HEK293 (cell line): ENCODE measurements around the gene ZNF23.

Experiments
- CTCF ChIA-PET: fragments of 350-600 bp; formaldehyde crosslinking; extraction: SDS; loops from one replicate; lab custom pipeline; 2021; ENCODE audit warnings: antibody characterized with exemption; lab: Yijun Ruan, JAX
- POLR2A ChIA-PET: fragments of 300-600 bp; formaldehyde crosslinking; extraction: SDS; loops from one replicate; lab custom pipeline; 2020; ENCODE audit warnings: antibody characterized with exemption, inconsistent platforms; lab: Yijun Ruan, JAX
- H3K27ac ChIP-seq: fragments of 200-500 bp; sonication (Bioruptor generic); 2 replicates; pipeline ENCODE4 v1.5.1; 2014; ENCODE audit warnings: low read depth, low read length, control low read depth, inconsistent platforms; ENCODE audit errors: extremely low read depth
- H3K36me3 ChIP-seq, 2 experiments: fragments of 200-500 bp in 1 of 2; sonication (Bioruptor generic) in 1 of 2; 1 replicate in 1 of 2; 2 replicates in 1 of 2; pipeline ENCODE4 v1.5.1; 2014 to 2017; ENCODE audit warnings: inconsistent platforms in 2 of 2, low read length in 2 of 2; ENCODE audit not compliant: control insufficient read depth in 2 of 2, insufficient read depth in 1 of 2
- H3K4me1 ChIP-seq: fragments of 200-500 bp; sonication (Bioruptor generic); 2 replicates; pipeline ENCODE4 v1.5.1; 2014; ENCODE audit warnings: mild to moderate bottlenecking, low read length, inconsistent platforms; ENCODE audit not compliant: control insufficient read depth, insufficient read depth
- H3K4me3 ChIP-seq: 2 replicates; pipeline ENCODE4 v1.5.1; 2011; ENCODE audit warnings: low read depth, mild to moderate bottlenecking, control low read depth, low read length, moderate library complexity
- H3K9me3 ChIP-seq: fragments of 200-500 bp; sonication (Bioruptor generic); 2 replicates; pipeline ENCODE4 v1.5.1; 2014; ENCODE audit warnings: low read depth, low read length, inconsistent platforms; ENCODE audit not compliant: control insufficient read depth, insufficient read depth
- BCL11A ChIP-seq: fragments of 450-650 bp; formaldehyde crosslinking; IDR thresholded peaks from 2 replicates; pipeline ENCODE4 v1.5.1; 2016; ENCODE audit warnings: low read depth, missing biosample characterization, missing genetic modification characterization
- BCL11B ChIP-seq: fragments of 450-650 bp; formaldehyde crosslinking; IDR thresholded peaks from 2 replicates; pipeline ENCODE4 v1.5.1; 2016; ENCODE audit warnings: low read depth, missing biosample characterization, missing genetic modification characterization
- HOXD13 ChIP-seq: sonication (generic); formaldehyde crosslinking; IDR thresholded peaks from 2 replicates; pipeline ENCODE4 v1.8.0; 2022; ENCODE audit warnings: missing genetic modification reagents, borderline replicate concordance
- IKZF3 ChIP-seq: fragments of 450-650 bp; IDR thresholded peaks from 2 replicates; pipeline ENCODE4 v1.5.0; 2018; ENCODE audit warnings: missing biosample characterization, mild to moderate bottlenecking, missing genetic modification characterization, moderate library complexity
- MYNN ChIP-seq: fragments of 450-650 bp; formaldehyde crosslinking; IDR thresholded peaks from 2 replicates; pipeline ENCODE4 v1.5.1; 2016; ENCODE audit warnings: missing biosample characterization, missing genetic modification characterization, borderline replicate concordance
- SCRT1 ChIP-seq: fragments of 450-650 bp; formaldehyde crosslinking; IDR thresholded peaks from 2 replicates; pipeline ENCODE4 v1.5.1; 2016; ENCODE audit warnings: missing biosample characterization, missing genetic modification characterization, borderline replicate concordance
- SETDB1 ChIP-seq: IDR thresholded peaks from one replicate; pipeline ENCODE4 v1.6.1; 2017; ENCODE audit warnings: mild to moderate bottlenecking, low read length, moderate library complexity, mixed read lengths; ENCODE audit not compliant: insufficient read length
- SP3 ChIP-seq: fragments of 450-650 bp; formaldehyde crosslinking; IDR thresholded peaks from 2 replicates; pipeline ENCODE4 v1.5.1; 2016; ENCODE audit warnings: missing biosample characterization, missing genetic modification characterization
- ZBTB1 ChIP-seq: fragments of 450-650 bp; formaldehyde crosslinking; IDR thresholded peaks from 2 replicates; pipeline ENCODE4 v1.5.1; 2016; ENCODE audit warnings: missing biosample characterization, missing genetic modification characterization
- ZBTB7A ChIP-seq: fragments of 450-650 bp; formaldehyde crosslinking; IDR thresholded peaks from 2 replicates; pipeline ENCODE4 v1.5.1; 2016; ENCODE audit warnings: low read depth, missing biosample characterization, missing genetic modification characterization
- ZBTB8A ChIP-seq: fragments of 450-650 bp; formaldehyde crosslinking; IDR thresholded peaks from 2 replicates; pipeline ENCODE4 v1.5.1; 2016; ENCODE audit warnings: missing biosample characterization, missing genetic modification characterization
- ZFHX2 ChIP-seq: fragments of 450-650 bp; formaldehyde crosslinking; conservative IDR thresholded peaks from 2 replicates; pipeline ENCODE4 v1.5.1; 2016; ENCODE audit warnings: missing biosample characterization, missing genetic modification characterization
- ZNF112 ChIP-seq: fragments of 450-650 bp; formaldehyde crosslinking; IDR thresholded peaks from 2 replicates; pipeline ENCODE4 v1.5.0; 2017; ENCODE audit warnings: missing biosample characterization, missing genetic modification characterization
- ZNF121 ChIP-seq: fragments of 450-650 bp; formaldehyde crosslinking; IDR thresholded peaks from 2 replicates; pipeline ENCODE4 v1.5.1; 2016; ENCODE audit warnings: missing biosample characterization, missing genetic modification characterization
- ZNF184 ChIP-seq: fragments of 450-650 bp; IDR thresholded peaks from 2 replicates; pipeline ENCODE4 v1.5.1; 2018; ENCODE audit warnings: missing biosample characterization, mild to moderate bottlenecking, missing genetic modification characterization
- ZNF416 ChIP-seq: fragments of 450-650 bp; formaldehyde crosslinking; IDR thresholded peaks from 2 replicates; pipeline ENCODE4 v1.5.1; 2016; ENCODE audit warnings: missing biosample characterization, missing genetic modification characterization
- ZNF426 ChIP-seq: fragments of 450-650 bp; formaldehyde crosslinking; IDR thresholded peaks from 2 replicates; pipeline ENCODE4 v1.5.1; 2017; ENCODE audit warnings: missing biosample characterization, missing genetic modification characterization, mild to moderate bottlenecking, inconsistent platforms, moderate library complexity
- ZNF510 ChIP-seq: fragments of 450-650 bp; formaldehyde crosslinking; IDR thresholded peaks from 2 replicates; pipeline ENCODE4 v1.5.1; 2018; ENCODE audit warnings: mild to moderate bottlenecking, missing genetic modification characterization, missing biosample characterization; ENCODE audit not compliant: insufficient replicate concordance
- ZNF560 ChIP-seq: fragments of 450-650 bp; formaldehyde crosslinking; IDR thresholded peaks from 2 replicates; pipeline ENCODE4 v1.5.1; 2017; ENCODE audit warnings: missing biosample characterization, missing genetic modification characterization, borderline replicate concordance
- ZNF776 ChIP-seq: fragments of 450-650 bp; formaldehyde crosslinking; IDR thresholded peaks from 2 replicates; pipeline ENCODE4 v1.5.0; 2017; ENCODE audit warnings: missing biosample characterization, missing genetic modification characterization, borderline replicate concordance
- ZNF830 ChIP-seq: fragments of 450-650 bp; IDR thresholded peaks from 2 replicates; pipeline ENCODE4 v1.5.0; 2018; ENCODE audit warnings: missing biosample characterization, missing genetic modification characterization, low read depth, mild to moderate bottlenecking, moderate library complexity
- TF ChIP-seq, protein P1 (sequence below): fragments of 450-650 bp; formaldehyde crosslinking; IDR thresholded peaks from 2 replicates; pipeline ENCODE4 v1.5.0; 2017; ENCODE audit warnings: missing biosample characterization, missing genetic modification characterization, borderline replicate concordance
- TF ChIP-seq, protein P2 (sequence below): fragments of 450-650 bp; formaldehyde crosslinking; IDR thresholded peaks from 2 replicates; pipeline ENCODE4 v1.5.1; 2016; ENCODE audit warnings: missing biosample characterization, missing genetic modification characterization
- TF ChIP-seq, protein P3 (sequence below): fragments of 450-650 bp; formaldehyde crosslinking; IDR thresholded peaks from 2 replicates; pipeline ENCODE4 v1.5.1; 2016; ENCODE audit warnings: missing biosample characterization, missing genetic modification characterization, borderline replicate concordance
- TF ChIP-seq, protein P4 (sequence below): fragments of 450-650 bp; formaldehyde crosslinking; IDR thresholded peaks from 2 replicates; pipeline ENCODE4 v1.5.1; 2017; ENCODE audit warnings: missing biosample characterization, missing genetic modification characterization
- TF ChIP-seq, protein P5 (sequence below): fragments of 450-650 bp; formaldehyde crosslinking; optimal IDR thresholded peaks from 2 replicates; pipeline ENCODE3; 2016; ENCODE audit warnings: missing biosample characterization, mild to moderate bottlenecking, missing genetic modification characterization

ZNF23 gene

DNA sequence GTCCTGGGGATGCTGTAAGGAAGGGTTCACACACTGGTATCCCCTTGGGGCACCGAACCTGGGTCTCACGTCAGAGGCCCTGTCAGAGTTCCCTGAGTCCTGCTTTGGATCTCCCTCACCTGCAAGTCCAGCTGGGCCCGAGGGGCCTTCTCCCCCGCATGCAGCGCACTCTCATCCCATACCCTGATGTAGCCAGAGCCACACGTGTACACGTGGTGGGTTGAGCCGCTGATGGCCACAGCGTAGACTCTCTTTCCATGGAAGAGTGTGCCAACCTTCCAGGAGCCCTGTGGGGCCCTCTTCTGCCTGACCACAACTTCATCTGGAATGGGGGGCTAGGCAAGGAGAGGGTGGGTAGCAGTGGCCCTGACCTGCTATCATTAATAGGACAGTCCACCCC, 30.1 kb downstream of the ZNF23 start:
- TF ChIP-seq, protein P1, sequence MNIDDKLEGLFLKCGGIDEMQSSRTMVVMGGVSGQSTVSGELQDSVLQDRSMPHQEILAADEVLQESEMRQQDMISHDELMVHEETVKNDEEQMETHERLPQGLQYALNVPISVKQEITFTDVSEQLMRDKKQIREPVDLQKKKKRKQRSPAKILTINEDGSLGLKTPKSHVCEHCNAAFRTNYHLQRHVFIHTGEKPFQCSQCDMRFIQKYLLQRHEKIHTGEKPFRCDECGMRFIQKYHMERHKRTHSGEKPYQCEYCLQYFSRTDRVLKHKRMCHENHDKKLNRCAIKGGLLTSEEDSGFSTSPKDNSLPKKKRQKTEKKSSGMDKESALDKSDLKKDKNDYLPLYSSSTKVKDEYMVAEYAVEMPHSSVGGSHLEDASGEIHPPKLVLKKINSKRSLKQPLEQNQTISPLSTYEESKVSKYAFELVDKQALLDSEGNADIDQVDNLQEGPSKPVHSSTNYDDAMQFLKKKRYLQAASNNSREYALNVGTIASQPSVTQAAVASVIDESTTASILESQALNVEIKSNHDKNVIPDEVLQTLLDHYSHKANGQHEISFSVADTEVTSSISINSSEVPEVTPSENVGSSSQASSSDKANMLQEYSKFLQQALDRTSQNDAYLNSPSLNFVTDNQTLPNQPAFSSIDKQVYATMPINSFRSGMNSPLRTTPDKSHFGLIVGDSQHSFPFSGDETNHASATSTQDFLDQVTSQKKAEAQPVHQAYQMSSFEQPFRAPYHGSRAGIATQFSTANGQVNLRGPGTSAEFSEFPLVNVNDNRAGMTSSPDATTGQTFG (tag by site-specific recombination), result no peak
- TF ChIP-seq ZBTB1 (no peak), SCRT1 (tag by site-specific recombination) (no peak), BCL11A (tag by site-specific recombination) (no peak), ZNF426 (tag by site-specific recombination) (no peak), MYNN (tag by site-specific recombination) (no peak), ZNF184 (tag by site-specific recombination) (no peak), ZNF776 (tag by site-specific recombination) (no peak), ZNF510 (no peak), ZFHX2 (tag by site-specific recombination) (no peak), IKZF3 (tag by site-specific recombination) (no peak), ZNF112 (no peak), ZNF121 (tag by site-specific recombination) (no peak), SETDB1 (no peak), ZBTB8A (tag by site-specific recombination) (no peak), HOXD13 (CRISPR knock-in tag) (no peak)
- TF ChIP-seq, protein P2, sequence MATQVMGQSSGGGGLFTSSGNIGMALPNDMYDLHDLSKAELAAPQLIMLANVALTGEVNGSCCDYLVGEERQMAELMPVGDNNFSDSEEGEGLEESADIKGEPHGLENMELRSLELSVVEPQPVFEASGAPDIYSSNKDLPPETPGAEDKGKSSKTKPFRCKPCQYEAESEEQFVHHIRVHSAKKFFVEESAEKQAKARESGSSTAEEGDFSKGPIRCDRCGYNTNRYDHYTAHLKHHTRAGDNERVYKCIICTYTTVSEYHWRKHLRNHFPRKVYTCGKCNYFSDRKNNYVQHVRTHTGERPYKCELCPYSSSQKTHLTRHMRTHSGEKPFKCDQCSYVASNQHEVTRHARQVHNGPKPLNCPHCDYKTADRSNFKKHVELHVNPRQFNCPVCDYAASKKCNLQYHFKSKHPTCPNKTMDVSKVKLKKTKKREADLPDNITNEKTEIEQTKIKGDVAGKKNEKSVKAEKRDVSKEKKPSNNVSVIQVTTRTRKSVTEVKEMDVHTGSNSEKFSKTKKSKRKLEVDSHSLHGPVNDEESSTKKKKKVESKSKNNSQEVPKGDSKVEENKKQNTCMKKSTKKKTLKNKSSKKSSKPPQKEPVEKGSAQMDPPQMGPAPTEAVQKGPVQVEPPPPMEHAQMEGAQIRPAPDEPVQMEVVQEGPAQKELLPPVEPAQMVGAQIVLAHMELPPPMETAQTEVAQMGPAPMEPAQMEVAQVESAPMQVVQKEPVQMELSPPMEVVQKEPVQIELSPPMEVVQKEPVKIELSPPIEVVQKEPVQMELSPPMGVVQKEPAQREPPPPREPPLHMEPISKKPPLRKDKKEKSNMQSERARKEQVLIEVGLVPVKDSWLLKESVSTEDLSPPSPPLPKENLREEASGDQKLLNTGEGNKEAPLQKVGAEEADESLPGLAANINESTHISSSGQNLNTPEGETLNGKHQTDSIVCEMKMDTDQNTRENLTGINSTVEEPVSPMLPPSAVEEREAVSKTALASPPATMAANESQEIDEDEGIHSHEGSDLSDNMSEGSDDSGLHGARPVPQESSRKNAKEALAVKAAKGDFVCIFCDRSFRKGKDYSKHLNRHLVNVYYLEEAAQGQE (tag by site-specific recombination), result no peak
- TF ChIP-seq, protein P3, sequence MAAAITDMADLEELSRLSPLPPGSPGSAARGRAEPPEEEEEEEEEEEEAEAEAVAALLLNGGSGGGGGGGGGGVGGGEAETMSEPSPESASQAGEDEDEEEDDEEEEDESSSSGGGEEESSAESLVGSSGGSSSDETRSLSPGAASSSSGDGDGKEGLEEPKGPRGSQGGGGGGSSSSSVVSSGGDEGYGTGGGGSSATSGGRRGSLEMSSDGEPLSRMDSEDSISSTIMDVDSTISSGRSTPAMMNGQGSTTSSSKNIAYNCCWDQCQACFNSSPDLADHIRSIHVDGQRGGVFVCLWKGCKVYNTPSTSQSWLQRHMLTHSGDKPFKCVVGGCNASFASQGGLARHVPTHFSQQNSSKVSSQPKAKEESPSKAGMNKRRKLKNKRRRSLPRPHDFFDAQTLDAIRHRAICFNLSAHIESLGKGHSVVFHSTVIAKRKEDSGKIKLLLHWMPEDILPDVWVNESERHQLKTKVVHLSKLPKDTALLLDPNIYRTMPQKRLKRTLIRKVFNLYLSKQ (tag by site-specific recombination), result no peak
- H3K36me3 ChIP-seq, result no peaks in the 10 kb centered on the region
- CTCF ChIA-PET, result interaction anchor here (1.2 kb wide), 1 partner anchor 19 kb away, joined by 4 read pairs; no protein-coding TSS in a partner anchor
- no peaks in the 10 kb centered on the region for H3K9me3 ChIP-seq
- POLR2A ChIA-PET, result no interaction called here
- H3K4me1 ChIP-seq, result no peaks in the 10 kb centered on the region
- H3K4me3 ChIP-seq, result no peak overlapping the region
- H3K27ac ChIP-seq, result no peak overlapping the region

DNA sequence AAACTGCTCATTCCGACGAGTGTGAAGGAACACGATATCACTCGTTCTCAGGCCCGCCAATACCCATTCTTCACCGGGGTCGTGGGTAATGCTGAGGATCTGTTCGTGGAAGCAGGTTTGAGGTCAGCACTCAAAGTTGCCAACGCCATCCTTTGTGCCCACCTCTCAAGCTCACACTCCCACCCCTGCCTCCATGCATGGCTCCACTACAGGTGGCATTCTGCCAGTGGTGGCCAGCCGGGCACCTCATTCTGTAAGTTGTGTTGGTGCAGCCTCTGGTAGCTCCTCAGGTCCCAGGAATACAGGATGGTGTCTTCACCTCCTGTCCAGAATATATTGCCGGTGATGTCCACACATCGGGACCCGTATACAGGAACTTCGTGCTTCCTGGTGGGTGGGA, 30.9 kb downstream of the ZNF23 start:
- no peaks in the 10 kb centered on the region for H3K36me3 ChIP-seq
- H3K4me1 ChIP-seq, result no peaks in the 10 kb centered on the region
- no peaks in the 10 kb centered on the region for H3K9me3 ChIP-seq
- H3K4me3 ChIP-seq, result no peak overlapping the region
- ChIA-PET POLR2A (no interaction called here), CTCF (interaction anchor here (11.6 kb wide), 1 partner anchor 19 kb away, joined by 77 read pairs; no protein-coding TSS in a partner anchor)
- no peak overlapping the region for H3K27ac ChIP-seq
- TF ChIP-seq, protein P4, sequence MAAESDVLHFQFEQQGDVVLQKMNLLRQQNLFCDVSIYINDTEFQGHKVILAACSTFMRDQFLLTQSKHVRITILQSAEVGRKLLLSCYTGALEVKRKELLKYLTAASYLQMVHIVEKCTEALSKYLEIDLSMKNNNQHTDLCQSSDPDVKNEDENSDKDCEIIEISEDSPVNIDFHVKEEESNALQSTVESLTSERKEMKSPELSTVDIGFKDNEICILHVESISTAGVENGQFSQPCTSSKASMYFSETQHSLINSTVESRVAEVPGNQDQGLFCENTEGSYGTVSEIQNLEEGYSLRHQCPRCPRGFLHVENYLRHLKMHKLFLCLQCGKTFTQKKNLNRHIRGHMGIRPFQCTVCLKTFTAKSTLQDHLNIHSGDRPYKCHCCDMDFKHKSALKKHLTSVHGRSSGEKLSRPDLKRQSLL (tag by site-specific recombination), result no peak
- TF ChIP-seq, protein P5, sequence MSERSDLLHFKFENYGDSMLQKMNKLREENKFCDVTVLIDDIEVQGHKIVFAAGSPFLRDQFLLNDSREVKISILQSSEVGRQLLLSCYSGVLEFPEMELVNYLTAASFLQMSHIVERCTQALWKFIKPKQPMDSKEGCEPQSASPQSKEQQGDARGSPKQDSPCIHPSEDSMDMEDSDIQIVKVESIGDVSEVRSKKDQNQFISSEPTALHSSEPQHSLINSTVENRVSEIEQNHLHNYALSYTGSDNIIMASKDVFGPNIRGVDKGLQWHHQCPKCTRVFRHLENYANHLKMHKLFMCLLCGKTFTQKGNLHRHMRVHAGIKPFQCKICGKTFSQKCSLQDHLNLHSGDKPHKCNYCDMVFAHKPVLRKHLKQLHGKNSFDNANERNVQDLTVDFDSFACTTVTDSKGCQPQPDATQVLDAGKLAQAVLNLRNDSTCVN (tag by site-specific recombination), result no peak
- no peak for TF ChIP-seq BCL11B (tag by site-specific recombination)
- TF ChIP-seq ZNF830 (tag by site-specific recombination), result no peak
- TF ChIP-seq ZNF560, result no peak
- no peak for TF ChIP-seq ZNF426 (tag by site-specific recombination)
- no peak for TF ChIP-seq ZBTB7A (tag by site-specific recombination)
- no peak for TF ChIP-seq ZNF416 (tag by site-specific recombination)
- no peak for TF ChIP-seq SP3 (tag by site-specific recombination)
- no peak for TF ChIP-seq SCRT1 (tag by site-specific recombination)
